ENCODE measurements around the gene TVP23C.

- TF ChIP-seq, protein P1, sequence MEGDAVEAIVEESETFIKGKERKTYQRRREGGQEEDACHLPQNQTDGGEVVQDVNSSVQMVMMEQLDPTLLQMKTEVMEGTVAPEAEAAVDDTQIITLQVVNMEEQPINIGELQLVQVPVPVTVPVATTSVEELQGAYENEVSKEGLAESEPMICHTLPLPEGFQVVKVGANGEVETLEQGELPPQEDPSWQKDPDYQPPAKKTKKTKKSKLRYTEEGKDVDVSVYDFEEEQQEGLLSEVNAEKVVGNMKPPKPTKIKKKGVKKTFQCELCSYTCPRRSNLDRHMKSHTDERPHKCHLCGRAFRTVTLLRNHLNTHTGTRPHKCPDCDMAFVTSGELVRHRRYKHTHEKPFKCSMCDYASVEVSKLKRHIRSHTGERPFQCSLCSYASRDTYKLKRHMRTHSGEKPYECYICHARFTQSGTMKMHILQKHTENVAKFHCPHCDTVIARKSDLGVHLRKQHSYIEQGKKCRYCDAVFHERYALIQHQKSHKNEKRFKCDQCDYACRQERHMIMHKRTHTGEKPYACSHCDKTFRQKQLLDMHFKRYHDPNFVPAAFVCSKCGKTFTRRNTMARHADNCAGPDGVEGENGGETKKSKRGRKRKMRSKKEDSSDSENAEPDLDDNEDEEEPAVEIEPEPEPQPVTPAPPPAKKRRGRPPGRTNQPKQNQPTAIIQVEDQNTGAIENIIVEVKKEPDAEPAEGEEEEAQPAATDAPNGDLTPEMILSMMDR (conservative IDR thresholded peaks at IDR 0.05; ENCODE audit: low read depth in 2 of 2) = no peak
- TF ChIP-seq REST (IDR thresholded peaks at IDR 0.05; ENCODE audit: unreplicated experiment) (no peak), POLR2AphosphoS5 (IDR thresholded peaks at IDR 0.05; ENCODE audit: low read depth) (no peak), EZH2 (IDR thresholded peaks at IDR 0.05; ENCODE audit: low read depth, unreplicated experiment) (no peak), NANOG (IDR thresholded peaks at IDR 0.05; ENCODE audit: borderline replicate concordance) (no peak), STAT1 (IDR thresholded peaks at IDR 0.05; ENCODE audit: unreplicated experiment) (no peak), CREB1 (CRISPR knock-in tag; IDR thresholded peaks at IDR 0.05; ENCODE audit: low read depth) (no peak), ZNF114 (CRISPR knock-in tag; IDR thresholded peaks at IDR 0.05) (no peak), EZH2phosphoT487 (IDR thresholded peaks at IDR 0.05; ENCODE audit: unreplicated experiment) (no peak)
Measured at GRCh38 chr17:15481481-15481880, 81.8 kb downstream of the TVP23C start.
